A549 treated with AZD9567 at 1 μM for 4 hours (cell line): ENCODE results near the gene IL18BP. TPM values are rescaled to one million over a fixed set of nuclear protein-coding genes. Genes with fewer than 3 reads are reported as not detected.

Source experiments
- total RNA-seq: library from RNA; stranded (reverse); fragments of 200-300 nt; extraction: Qiagen RNA extraction; gene quantifications from 5 replicates; pipeline ENCODE4 v1.2.3, GENCODE V29; 2022; ENCODE audit not compliant: insufficient read depth

IL18BP gene
- 1.6 to 4.3 TPM (median 4.0 TPM) in 5 replicates for total RNA-seq

GRCh38 chr11:71998649-71999310, at the start of gene IL18BP:
Gene IL18BP, plus strand, starts transcription at chr11:71998909. Its CDS starts 1,076 bp downstream, at chr11:71999985.

Other genes with a start within 250 kb of the IL18BP start
- not detected in 5 replicates for gene DEFB108B, start 165.7 kb upstream of the IL18BP start, total RNA-seq
- not detected in 5 replicates for gene DEFB131B, start 120.5 kb upstream of the IL18BP start, total RNA-seq
- gene XNDC1N, start 70.3 kb upstream of the IL18BP start, total RNA-seq: 2.4 to 4.9 TPM (median 2.7 TPM) in 5 replicates
- 43.5 to 46.1 TPM (median 44.4 TPM) in 5 replicates for gene RNF121, start 69.9 kb upstream of the IL18BP start, total RNA-seq
- gene NUMA1, start 81.6 kb downstream of the IL18BP start, total RNA-seq: 49.9 to 69.2 TPM (median 65.1 TPM) in 5 replicates
- gene LRRC51, start 81.9 kb downstream of the IL18BP start, total RNA-seq: 7.8 to 9.8 TPM (median 9.3 TPM) in 5 replicates
- gene LAMTOR1, start 104.4 kb downstream of the IL18BP start, total RNA-seq: 109 to 149 TPM (median 132 TPM) in 5 replicates
- not detected in 5 replicates for gene TOMT, start 107.0 kb downstream of the IL18BP start, total RNA-seq
- gene ANAPC15, start 113.8 kb downstream of the IL18BP start, total RNA-seq: 62.2 to 89.8 TPM (median 84.0 TPM) in 5 replicates
- gene FOLR3, start 136.8 kb downstream of the IL18BP start, total RNA-seq: 0.13 TPM in 1 of 5 replicates, not detected in the others
- 0.08 to 0.16 TPM (median 0.12 TPM) in 3 of 5 replicates, not detected in the others for gene FOLR1, start 193.2 kb downstream of the IL18BP start, total RNA-seq
- gene FOLR2, start 217.9 kb downstream of the IL18BP start, total RNA-seq: not detected in 5 replicates
- gene INPPL1, start 225.9 kb downstream of the IL18BP start, total RNA-seq: 42.0 to 84.5 TPM (median 77.6 TPM) in 5 replicates
- not detected in 5 replicates for gene PHOX2A, start 245.3 kb downstream of the IL18BP start, total RNA-seq